Hematopoietic multipotent progenitor cell treated with erythropoietin and hydrocortisone succinate and interleukin-3 and kit ligand, for 15 days (in vitro differentiated cells): ENCODE results near the gene FBXW8.

ENCODE experiments used
- DNase-seq: peaks from one replicate; pipeline ENCODE4 v3.0.0-alpha.2; 2015; ENCODE audit warnings: low spot score

Gene FBXW8

DNA sequence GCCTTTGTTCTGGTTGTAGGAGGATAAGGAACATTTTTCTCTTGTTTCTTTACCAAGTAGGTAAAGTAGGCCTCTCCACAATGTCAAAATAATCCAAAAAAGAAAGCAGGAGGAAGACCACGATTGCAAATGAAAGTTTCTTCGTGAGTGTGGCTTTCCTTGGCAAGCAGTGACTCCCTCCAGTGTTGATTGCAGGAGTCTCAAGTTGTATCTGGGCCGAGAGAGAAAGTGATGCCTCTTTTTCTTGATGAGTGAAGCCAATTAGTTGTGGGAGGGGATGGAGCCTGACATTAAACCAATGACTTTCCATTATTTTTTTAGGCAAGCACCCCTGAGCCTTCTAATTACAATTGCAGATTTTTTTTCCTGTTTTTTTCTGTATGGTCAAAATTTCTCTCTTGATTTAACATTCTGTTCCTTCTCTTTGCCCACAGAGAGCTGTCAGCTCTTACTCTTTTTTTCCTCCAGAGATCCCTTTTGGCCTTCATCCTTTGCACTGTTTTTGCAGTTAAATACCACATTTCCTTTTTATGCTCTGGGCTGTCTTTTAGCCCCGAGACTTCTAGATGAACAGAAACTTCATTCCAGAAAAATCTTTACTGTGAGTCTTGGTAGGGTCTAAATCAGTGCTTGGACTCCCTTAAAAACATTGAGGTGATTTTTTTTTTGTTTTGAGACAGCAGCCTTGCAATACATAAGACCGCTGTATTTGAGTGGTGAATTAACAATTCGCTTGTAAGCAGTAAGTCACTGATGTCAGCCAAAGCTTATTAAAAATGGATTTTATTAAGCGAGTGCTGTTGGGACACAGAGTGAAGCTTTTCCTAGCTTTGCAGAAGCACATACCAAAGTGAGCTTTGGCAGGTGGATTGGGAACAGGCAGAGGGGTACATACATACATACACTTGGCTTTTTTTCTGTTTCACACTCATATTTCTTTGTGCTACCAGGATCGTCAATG, 15.8 kb downstream of the FBXW8 start:
- no peak for DNase-seq

DNA sequence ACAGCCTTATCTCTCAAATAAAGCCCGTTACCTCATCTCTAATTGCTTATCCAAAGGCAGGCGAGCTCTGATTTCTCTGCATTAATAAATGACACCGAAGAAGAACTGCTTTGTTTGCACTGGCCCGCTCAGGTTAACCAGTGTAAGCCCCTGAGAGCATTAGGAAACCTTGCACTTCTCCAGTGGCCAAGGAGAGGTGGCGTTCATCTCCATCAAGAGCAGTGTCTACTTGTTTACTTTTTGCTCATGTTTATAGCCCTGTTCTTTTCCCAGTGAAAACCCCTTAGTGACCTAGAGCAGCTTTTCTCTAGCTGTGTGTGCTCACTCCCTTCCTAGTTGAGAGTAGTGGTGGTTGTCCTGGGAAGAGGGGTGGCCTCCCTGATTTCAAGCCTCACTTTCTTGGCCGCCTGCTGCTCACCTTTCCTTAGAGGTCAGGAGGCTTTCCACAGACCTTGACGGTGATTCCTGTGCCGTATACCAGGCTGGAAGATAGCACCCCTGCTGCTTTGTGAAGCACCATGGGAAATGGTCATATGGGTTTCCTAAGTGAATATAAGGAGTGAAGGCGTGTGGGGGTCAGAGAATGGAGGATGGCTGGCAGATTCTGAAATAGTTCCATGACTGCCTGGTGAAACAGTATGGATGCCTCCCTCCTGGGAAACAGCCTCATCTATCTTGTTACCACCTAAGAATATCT, 16.6 kb downstream of the FBXW8 start:
- DNase-seq = no peak

DNA sequence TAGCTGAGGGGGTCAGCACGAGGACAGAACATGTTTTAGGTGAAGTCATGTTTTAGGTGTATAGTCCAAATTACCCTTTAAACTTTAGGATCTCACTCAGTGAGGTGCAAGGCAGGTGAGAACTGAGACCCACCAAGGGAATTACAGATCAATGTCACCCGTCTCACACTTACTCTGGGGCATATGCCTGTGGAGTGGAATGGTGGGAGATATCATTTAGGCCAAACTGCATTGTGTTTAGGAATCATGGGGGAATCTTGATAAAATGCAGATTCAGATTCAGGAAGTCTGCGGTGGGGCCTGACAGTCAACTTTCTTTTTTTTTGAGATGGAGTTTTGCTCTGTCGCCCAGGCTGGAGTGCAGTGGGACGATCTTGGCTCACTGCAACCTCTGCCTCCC, 17.8 kb downstream of the FBXW8 start:
- no peak for DNase-seq

DNA sequence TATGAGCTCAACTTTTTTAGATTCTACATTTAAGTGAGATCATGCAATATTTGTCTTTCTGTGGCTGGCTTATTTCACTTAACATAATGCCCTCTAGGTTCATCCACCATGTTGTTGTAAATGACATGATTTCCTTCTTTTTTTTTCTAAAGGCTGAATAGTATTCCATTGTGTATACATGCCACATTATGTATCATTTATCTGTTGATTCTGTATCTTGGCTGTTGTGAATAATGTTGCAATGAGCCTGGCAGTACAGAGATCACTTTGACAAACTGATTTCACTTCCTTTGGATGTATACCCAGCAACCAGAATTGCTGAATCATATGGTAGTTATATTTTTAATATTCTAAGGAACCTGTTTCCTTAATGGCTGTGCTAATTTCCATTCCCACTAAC, 19.1 kb downstream of the FBXW8 start:
- DNase-seq = no peak

DNA sequence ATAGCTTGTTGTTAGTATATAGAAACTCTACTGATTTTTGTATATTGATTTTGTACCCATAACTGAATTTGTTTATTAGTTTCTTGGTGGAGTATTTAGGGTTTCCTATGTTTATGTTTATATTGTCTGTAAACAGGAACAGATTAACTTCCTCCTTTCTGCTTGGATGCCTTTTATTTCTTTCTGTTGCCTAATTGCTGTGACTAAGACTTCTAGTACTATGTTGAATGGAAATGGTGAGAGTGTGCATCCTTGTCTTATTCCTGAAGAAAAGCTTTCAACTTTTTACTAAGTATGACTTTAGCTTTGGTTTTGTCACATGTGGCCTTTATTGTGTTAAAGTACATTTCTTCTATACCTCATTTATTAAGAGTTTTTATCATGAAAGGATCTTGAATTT, 20.9 kb downstream of the FBXW8 start:
- DNase-seq = no peak

DNA sequence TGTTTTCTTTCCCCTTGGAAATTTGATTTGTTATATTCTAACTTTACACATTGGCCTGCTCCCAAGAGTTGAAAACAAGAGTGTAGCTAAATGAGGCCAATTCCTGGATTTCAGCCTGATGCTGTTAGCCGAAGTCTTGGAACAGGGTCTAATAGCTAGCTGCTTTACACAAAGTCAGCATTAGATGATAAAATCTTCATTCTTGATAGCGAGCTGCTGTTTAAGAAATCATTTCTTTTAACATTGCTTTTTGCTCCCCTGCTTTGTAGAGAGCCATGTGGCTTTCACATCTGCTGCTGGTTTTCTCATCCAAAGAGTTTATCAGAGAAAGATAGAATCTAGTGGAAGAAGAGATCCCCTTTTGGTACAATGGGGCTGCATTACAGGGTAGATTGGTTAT, 22.3 kb downstream of the FBXW8 start:
- DNase-seq = no peak

DNA sequence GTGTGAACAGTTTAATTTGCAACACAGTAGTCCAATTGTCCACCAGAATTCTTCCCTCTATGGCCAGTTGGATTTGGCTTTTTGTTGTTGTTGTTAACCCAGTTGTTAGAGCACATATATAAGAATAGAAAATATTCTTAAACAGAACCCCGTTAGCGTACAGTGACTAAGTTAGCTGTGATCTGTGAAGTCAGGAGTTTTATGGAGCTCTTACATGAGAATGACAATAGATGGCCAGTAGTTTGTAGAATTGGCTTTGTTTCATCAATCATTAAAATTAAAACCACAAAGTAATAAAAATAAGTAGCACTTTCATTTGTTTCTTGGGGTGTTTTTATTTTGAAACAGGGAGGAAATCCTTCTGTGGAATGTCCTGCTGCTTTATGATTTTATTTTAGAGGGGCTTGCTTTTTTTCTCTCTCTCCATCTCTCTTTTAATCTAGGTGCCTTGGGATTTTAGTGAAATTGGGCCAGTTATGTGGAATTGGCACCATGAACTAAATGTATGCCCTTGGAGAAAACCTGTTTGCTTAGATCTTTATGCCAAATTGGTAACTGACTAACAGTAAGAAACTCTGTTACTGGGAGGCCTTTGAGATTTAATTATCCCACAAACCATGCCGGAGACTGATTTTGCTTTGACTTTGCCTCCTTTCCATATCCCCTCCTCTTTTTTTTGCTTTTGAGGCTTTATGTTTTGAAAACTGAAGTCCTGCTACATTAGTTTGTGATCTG, 22.9 kb downstream of the FBXW8 start:
- DNase-seq = no peak

DNA sequence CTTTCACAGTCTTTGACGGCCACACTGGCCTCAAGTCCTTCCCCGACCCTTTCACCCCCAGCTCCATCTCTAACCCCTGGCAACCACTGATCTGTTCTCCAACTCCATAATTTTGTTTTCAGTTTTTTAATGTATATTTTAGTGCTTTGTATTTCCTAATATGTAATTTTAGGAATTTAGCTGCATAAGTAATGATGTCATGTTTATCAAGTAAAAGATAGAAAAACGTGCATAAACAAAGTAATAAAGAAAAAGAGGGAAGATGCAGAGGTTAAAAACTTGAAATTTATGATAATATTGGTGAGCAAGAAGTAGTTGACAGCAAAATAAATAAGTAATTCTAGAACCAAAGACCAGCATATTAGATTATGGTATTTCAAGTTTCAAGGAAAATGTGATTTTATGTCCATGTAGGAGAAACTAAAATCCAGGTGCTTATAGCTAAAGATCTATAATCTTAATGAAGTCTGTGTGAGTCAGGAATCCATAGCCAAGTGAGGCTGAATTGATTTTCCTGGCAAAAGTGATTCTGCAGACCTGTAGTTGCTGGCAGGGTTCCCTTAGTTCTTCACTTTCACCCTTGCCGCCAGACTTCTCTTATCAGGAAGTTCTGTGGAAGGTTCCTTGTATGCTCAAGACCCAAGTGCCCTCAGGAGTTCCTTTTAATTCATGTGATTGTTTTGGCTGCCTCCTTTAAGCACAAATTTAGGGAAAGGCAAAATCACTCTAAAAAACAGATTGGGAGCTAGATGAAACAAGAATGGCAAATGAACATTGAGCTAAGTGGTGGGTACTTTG, 24.4 kb downstream of the FBXW8 start:
- no peak for DNase-seq

DNA sequence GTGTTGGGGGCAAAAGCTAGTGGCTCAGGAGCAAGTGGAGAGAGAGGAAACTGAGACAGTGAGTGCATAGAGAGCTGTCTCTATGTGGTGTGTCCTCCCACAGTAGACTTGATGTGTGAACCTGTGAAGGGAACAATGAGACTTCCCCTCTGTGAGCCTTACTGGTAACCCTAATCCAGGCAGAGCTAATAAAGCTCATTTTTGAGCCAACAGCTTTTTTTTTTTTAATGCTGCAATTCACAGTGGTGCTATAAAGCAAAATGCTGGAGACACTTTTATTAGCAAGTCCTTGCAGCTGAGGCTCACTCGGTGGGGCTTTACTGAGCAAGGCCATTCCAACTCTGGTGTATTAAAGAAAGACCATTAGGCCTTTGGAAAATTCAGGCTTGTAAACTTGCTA, 26.9 kb downstream of the FBXW8 start:
- DNase-seq = no peak

DNA sequence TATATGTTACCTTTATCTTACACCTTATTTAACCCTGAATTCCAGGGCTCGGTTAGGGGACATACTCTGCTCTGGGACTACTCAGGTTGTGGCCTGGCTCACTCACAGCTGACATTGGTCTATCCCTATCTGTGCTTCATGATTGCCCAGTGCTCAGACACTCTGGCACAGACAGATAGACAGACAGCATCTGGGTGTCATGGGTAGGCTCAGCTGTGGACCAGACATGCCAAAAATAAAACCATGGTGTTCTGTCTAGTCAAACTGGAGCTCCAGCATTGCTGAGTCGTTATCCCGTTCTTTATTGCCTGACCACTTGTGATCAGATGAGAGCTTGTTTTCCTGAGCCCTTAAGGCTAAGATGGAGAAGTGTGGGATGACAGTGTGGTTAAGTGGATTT, 29.0 kb downstream of the FBXW8 start:
- DNase-seq = no peak

DNA sequence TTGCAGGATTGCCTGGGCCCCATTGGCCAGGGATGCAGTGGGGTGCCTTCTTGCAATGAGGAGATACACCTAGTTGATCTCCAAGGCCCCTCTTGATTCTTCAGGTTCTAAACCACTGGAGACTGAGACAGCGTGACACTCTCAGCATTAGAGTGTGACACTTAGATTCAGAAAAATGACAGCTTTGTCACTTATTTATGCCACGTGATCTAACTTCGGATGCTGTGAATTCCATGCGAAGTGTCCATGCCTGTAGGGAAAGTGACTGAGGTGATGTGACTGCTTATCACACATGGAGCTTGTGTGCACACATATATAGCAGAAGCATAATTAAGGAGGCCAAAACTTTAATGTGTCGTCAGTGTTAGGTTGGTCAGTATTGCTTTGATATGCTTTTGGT, 30.4 kb downstream of the FBXW8 start:
- no peak for DNase-seq

DNA sequence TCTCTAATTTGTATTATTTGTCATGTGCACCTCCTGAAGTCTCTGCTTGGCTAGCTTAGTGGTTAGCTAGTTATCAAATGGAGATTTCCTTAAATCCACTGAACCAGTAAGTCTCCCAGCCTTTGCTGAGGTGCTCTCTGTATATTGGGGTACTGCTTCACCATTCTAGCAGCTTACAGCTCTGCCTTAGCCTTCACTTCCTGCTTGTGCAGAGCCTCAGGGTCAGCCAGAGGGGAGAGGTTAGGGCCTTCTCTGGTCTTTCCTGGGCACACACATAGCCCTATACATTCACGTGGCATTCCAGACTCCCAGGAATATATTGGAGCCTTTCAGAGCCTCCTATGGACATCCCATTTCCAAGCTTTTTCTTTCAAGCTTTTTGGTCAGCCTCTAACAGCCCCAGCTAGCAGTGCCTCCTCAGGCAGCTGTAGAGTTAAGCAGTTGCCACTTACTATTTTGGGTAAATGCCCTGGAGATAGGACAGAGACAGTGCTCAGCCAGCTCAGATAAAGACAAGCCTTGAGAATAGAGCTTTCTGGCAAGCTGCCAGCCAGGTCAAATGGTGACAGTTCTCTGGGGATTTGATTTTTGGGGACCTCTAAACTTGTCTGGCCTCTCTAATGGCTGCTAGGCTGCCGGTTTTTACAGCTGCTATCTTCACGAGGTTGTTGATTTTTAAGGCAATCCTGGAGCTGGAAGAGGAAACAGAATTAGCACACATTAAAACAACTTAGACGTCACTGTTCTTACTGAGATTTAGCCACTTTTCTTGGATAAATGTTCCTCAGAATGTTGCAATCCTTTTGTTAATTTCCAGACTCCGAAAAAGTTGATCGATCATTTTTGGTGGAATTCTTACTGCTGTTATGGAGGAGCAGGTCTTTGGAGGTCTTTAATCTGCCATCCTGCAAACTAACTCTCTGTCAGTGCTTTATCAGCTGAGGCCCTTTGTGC, 32.9 kb downstream of the FBXW8 start:
- DNase-seq = no peak

DNA sequence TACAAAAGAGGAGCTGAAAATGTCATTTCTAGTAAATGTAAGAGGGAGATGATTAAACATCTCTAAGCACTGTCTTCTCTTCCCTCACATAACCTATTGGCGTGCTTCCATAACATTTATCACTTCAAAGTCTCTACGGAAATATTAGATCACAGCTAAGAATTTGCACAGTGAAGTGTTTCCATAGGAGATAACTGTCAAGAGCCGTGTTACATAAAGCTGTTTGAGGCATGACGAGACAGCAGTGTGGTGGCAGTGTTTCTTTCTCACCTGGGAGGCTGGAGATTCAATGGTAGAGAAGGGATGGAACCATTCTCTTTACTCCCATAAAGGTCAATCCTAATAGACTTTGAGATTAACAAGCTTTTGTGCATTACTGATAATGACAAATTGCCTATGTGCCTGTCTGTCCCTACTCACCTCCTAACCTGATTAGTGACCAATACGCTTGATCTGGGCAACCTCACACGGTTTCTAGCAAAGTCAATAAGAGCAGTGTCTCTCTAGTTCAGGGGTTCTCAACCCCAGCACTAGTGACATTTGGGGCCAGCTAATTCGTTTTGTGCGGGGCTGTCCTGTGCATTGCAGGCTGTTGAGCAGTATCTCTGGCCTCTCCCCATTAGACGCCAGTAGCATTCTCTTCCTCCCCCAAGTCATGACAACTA, 35.3 kb downstream of the FBXW8 start:
- DNase-seq = no peak

DNA sequence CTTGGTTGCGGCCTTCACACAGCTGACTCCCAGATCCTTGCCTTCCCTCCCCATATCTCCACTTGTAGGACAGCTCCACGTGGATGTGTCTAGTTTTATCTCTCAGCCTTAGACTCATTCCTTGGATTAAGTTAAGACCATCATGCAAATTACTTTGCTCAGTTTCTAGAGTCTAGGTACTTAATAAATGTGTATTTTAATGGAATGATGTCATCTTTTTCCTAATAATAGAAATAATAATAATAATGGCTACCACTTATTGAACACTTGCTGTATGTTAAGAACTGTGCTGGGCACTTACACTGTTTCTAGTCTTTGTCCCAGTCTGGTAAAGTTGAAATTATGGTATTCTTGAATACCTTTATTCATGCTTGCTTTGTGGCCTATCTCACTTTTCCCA, 37.5 kb downstream of the FBXW8 start:
- DNase-seq = no peak

DNA sequence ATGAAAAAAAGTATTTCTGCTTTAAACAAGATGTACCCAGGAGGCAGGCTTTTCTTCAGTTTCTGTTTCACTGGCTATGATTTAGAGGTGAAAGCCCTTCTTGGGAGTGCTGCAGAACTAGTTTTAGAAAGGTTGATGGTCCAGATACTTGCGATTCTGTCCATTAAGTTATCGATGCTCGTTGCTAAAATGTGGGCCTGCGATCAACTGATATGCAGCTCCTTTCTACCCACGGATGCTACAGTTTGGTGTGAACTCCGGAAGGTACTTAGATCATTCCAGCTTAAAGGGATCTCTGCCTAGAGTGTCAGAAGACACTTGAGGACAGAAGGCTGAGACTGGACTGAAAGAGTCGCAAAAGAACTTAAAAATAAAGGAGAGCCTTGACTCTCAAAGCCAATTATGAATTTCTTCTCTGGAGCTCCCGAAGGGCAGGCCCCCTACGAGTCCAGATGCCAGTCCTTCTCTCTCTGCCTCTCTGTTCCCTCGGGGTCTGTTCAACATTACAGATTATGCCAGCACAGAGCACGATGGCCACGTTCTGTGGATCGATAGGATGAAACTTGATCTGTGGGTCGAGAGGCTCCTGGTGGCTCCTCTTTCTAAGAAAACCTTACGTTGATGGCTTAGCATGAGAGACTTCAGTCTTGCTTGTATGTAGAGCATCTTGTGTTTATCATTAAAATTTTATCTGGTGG, 40.0 kb downstream of the FBXW8 start:
- no peak for DNase-seq

DNA sequence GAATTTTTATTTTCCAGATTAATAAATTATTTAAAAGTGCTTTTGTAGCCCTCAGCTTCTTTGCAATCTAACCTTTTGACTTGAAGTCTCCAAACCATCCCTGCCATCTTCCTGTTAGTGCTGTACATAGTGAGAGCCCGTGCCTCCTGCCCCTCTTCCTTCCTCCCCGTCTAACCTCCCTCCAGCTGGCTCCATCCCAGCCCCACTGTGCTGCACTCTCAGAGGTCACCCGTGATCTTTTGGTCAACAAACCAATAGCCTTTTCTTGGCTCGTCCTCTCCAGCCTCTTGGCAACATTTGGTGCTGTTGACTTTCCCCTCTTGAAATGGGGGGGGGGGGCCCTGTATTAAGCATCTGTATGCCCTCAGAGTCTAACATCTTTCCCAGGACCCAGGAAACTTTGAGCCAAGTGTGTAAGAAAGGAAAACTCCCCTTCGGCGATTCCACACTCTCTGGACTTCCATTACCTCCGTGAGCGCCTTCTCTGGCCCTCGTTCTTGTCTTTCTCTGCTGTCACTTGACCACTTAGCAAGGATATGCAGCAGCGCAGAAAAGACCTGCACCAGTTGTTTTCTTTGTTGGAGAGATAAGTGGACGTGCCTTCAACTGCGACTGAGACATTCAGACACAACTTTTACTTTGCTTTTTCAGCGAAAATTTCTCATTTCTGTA, 44.1 kb downstream of the FBXW8 start:
- no peak for DNase-seq

DNA sequence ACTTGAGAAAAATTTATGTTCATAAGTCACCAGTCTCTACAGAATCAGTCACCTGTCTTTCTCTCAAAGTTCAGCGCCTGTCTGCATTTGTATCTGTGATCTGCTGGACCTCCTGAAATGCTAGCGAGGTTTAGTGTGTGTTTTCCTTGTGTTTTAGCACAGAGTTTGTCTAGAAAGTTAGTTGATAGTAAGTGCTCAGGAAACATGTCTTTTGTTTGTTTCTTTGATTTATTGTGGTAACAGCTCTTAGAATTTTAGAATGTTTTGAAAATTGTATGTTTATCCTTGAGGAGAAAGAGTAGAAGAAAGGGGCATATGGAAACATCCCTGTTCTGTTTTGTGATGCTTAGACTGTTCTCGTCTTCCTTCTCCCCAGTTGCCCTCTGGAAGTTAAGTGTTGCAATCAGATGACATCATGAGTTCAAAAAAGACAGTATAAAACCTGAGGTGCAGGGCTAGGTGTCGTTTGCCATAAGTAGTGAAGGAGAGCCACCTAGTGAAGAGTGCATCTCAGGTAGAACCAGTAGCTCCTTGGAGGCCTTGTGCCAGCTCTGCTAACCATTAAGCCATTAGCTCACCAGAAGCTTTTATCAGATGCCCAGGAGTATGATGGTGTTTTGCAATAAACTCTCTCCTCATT, 44.8 kb downstream of the FBXW8 start:
- DNase-seq = no peak

DNA sequence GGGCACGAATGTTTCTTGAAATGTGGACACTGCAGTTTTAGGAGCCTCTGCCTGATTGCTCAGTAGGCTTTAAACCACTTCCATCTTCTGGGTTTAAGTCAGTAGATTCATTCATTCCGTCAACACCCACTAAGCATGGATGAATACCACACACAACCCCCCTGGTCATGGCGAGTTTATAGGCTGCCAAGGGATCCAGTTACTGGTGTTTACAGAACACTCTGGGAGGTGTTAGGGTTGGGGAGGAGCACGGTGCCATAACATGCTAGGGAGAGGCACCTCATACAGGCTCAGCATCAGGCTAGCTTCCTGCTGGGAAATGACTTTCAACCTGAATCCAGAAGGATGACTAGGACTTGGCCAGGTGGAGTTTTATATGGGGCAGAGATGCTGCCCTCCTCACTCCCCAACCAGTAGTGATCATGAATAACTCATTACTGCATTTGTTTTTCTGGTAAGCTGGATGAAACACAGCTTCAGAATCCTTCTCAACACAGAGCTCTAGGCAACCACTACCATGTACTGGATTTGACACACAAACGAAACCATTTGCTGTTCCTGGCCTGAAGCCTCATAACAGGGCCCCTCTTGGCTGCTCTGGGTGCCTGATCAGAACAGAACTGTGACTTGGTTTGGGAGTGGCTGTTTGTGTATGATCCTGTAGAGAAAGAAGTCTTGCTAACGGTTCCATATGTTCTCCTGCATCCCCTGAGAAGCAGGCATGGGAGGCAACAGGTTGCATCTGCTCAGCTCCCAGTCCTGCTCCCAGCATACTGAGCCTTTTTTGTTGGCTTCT, 47.9 kb downstream of the FBXW8 start:
- no peak for DNase-seq
